GM12875 (cell line): ENCODE results near the gene BPIFB4.

ENCODE experiments used
- H3K4me3 ChIP-seq: one replicate; pipeline ENCODE4 v1.5.1; 2011; ENCODE audit warnings: low read depth, low read length, control low read depth
- TF ChIP-seq, protein P1 (sequence below): IDR thresholded peaks from 2 replicates; pipeline ENCODE4 v1.5.1; 2011; ENCODE audit warnings: low read depth, mild to moderate bottlenecking, control low read depth, inconsistent platforms, low read length, moderate library complexity, borderline replicate concordance; ENCODE audit not compliant: insufficient read depth

Gene BPIFB4

DNA sequence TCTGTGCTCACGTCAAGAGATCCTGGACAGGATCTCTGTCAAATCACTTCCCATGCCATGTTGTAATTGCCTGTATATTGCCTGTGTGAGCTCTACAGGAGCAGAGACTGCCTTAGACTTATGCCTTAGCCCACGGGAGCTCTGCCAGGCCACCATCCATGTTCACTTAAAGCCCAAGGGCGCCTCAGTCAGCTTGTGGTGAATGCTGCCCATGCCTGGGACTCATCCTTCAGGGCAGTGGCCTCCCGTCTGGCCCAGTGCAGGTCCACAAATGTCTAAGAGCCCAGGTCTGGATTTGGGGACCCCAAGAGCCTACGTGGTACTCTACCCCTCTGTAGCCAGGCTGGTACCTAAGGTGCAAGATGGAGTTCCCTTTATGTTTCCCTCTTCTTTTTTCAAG, 66.1 kb downstream of the BPIFB4 start:
- H3K4me3 ChIP-seq: no peak overlapping the region
- TF ChIP-seq, protein P1, sequence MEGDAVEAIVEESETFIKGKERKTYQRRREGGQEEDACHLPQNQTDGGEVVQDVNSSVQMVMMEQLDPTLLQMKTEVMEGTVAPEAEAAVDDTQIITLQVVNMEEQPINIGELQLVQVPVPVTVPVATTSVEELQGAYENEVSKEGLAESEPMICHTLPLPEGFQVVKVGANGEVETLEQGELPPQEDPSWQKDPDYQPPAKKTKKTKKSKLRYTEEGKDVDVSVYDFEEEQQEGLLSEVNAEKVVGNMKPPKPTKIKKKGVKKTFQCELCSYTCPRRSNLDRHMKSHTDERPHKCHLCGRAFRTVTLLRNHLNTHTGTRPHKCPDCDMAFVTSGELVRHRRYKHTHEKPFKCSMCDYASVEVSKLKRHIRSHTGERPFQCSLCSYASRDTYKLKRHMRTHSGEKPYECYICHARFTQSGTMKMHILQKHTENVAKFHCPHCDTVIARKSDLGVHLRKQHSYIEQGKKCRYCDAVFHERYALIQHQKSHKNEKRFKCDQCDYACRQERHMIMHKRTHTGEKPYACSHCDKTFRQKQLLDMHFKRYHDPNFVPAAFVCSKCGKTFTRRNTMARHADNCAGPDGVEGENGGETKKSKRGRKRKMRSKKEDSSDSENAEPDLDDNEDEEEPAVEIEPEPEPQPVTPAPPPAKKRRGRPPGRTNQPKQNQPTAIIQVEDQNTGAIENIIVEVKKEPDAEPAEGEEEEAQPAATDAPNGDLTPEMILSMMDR: no peak

DNA sequence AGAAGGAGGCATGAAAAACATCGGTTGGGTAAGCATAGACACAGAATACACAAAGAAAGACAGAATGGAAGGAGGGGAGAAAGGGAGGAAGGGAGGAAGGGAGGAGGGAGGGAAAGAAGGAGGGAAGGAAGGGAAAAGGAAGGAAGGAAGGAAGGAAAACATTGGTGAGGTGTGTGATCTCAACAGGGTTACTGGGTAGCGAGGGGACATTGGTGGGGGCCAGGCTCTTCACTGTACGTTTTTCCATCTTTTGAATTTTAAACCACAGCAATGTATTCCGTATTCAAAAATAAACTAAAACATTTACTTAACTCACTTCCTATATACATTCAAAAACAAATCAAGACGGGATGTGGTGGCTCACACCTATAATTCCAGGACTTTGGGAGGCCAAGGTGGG, 67.9 kb downstream of the BPIFB4 start:
- no peak overlapping the region for H3K4me3 ChIP-seq
- TF ChIP-seq, protein P1: no peak

DNA sequence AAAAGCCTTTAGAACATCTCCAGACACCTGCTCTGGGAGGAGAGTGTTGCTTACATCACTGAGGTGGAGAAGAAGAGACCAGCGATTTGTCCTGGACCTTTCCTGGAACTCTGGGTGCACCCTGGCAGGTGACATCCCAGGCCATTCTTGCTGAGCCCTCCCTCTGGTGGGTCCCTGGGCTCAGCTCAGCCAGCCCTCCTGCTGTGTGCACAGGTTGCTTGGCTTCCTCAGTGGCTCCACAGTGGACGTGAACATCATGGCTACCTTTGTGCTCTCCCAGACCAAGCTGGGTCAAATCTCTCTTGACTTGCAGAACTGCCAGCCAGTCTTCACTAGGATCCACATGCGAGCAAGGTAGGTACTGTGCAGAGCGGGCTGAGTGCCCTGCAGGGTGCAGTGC, 68.6 kb downstream of the BPIFB4 start:
- no peak overlapping the region for H3K4me3 ChIP-seq
- TF ChIP-seq, protein P1: no peak

DNA sequence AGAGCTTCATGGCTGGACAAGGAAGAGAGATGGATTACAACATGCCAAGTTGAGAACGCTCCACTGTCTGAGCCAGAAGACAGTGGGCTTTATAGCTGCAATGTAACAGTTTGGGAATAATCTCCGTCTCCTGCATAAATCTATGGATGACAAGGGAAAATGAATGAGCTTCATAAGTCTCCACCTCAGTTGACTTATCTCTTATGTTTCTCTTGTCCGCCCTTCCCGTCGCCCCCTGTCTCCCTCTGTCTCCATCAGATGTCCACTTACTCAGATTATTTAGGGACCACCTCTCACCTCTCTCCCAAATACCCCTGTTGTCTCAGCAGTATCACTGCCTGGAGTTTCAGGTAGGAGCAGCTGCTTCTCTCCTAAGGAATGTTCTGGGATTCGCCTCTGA, 74.8 kb downstream of the BPIFB4 start:
- no peak overlapping the region for H3K4me3 ChIP-seq
- TF ChIP-seq, protein P1: no peak

DNA sequence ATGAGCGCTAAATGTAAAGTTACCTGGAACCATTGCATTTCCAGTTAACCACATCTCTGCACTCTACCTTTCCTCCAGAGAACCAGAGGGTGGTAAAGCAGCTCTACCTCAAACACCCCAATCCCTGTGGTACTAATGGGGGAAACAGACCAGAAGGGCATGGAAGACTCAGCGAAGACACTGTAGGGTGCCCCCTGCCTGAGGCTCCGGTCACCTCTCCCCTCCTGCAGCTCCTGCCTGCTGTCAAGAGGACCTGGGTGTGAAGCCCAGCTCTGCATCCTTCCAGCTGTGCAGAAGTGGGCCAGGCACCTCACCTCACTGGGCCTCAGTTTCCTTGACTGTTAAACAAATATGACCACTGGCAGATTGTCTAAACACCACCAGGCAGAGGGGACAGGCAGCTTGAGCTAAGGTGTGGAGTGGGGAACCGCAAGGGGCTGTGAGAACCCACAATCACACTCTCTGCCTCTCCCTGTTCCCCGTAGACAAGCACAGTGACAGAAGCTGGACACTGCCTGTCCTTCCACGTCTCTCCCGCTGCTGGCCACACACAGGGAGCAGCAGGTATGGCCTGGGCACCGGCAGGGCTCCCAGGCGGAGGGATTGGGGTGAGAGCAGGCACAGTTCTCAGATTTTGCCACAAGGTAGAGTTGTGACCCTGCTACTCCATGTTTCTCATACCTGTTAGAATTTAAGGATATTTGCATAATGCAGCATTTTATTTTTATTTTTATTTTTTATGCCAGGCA, 79.4 kb downstream of the BPIFB4 start:
- TF ChIP-seq, protein P1: no peak
- H3K4me3 ChIP-seq: no peak overlapping the region

DNA sequence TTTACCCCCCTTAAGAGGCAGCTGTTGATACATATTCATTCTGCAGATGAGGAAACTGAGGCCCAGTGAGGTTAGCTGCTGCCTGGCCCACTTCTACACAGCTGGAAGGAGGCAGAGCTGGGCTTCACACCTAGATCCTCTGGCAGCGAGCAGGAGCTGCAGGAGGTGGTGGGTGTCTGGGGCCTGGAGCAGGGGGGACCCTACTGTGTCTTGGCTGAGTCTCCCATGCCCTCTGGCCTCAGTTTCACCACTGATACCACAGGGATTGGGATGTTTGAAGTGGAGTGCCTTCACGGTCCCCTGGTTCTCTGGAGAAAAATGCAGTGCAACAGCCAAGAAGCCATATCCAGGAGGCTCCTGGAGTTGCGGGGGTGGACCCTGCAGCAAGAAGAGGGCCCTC, 80.3 kb downstream of the BPIFB4 start:
- TF ChIP-seq, protein P1: no peak
- no peak overlapping the region for H3K4me3 ChIP-seq

DNA sequence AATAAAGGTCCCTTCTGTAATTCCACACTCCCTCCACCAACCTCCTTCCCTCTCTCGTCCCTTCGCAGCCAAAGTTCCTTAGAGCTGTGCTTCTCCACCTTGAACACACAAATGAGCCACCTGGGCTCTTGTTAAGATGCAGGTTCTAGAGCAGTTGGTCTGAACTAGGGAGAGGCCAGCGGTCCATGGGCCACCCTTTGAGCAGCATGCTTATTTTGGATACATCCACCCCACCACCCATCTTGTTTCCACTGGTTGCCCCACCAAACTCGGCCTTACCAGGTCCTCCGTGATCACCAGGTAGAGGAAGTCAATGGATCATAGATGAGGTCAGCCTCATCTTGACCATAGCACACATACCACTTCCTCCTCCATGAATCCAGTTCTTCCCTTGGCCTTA, 81.2 kb downstream of the BPIFB4 start:
- TF ChIP-seq, protein P1: no peak
- no peak overlapping the region for H3K4me3 ChIP-seq
